Bronchial epithelial cell (primary cell): ENCODE results near the gene C5AR1. TPM values are rescaled to one million over a fixed set of nuclear protein-coding genes. Genes with fewer than 3 reads are reported as not detected.
"Not testable (repeated sequence)": the region's sequence is repeated elsewhere in the genome, so short reads cannot be mapped to it uniquely, and the experiment has no call there.

ENCODE experiments used
- DNase-seq: peaks from one replicate; pipeline ENCODE4 v3.0.0-alpha.2; 2010; ENCODE audit warnings: low read depth
- FAIRE-seq: peaks from 2 replicates; lab custom pipeline; 2011; peaks lifted over from hg19 to GRCh38; lab: Jason Lieb, UNC
- H3K27me3 ChIP-seq: 2 replicates; pipeline ENCODE4 v1.5.1; 2011; ENCODE audit warnings: low read length; ENCODE audit not compliant: control insufficient read depth, insufficient read depth
- H3K36me3 ChIP-seq: 2 replicates; pipeline ENCODE4 v1.5.1; 2011; ENCODE audit warnings: low read length; ENCODE audit not compliant: control insufficient read depth, insufficient read depth
- H3K4me3 ChIP-seq: 2 replicates; pipeline ENCODE4 v1.5.1; 2011; ENCODE audit warnings: mild to moderate bottlenecking, low read depth, low read length, control low read depth
- total RNA-seq: library from RNA; depleted of rRNA; stranded (reverse); fragments of >200 nt; gene quantifications from 2 replicates; pipeline ENCODE4 v1.2.1, GENCODE V29; 2014
- TF ChIP-seq, protein P1 (sequence below): IDR thresholded peaks from 2 replicates; pipeline ENCODE4 v1.5.1; 2011; ENCODE audit warnings: mild to moderate bottlenecking, moderate library complexity, low read length, control low read depth, inconsistent platforms; ENCODE audit not compliant: insufficient read depth, severe bottlenecking

Gene C5AR1
- total RNA-seq, 1 donor from 2014 or later, result under 0.01 TPM

DNA sequence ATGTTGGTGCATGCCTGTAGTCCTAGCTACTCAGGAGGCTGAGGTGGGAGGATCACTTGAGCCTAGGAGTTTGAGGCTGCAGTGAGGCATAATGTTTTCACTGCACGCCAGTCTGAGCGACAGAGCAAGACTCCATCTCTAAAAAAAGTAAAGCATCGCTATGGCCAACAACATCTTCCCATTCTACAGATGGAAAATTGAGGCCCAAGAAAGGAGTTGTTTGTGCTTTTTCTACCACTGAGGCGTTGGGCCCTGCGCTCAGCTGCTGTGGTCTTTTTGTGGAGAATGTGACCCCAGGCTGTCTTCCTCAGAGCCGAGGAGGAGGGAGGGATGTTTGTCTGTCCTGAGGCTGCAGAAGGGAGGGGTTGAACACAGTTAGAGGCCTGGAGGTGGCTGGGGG lies 21.8 kb downstream of the C5AR1 start:
- H3K4me3 ChIP-seq, result no peak overlapping the region
- no peaks in the 10 kb centered on the region for H3K27me3 ChIP-seq
- DNase-seq, result no peak
- no peaks in the 10 kb centered on the region for H3K36me3 ChIP-seq
- FAIRE-seq, result no peak
- TF ChIP-seq, protein P1, sequence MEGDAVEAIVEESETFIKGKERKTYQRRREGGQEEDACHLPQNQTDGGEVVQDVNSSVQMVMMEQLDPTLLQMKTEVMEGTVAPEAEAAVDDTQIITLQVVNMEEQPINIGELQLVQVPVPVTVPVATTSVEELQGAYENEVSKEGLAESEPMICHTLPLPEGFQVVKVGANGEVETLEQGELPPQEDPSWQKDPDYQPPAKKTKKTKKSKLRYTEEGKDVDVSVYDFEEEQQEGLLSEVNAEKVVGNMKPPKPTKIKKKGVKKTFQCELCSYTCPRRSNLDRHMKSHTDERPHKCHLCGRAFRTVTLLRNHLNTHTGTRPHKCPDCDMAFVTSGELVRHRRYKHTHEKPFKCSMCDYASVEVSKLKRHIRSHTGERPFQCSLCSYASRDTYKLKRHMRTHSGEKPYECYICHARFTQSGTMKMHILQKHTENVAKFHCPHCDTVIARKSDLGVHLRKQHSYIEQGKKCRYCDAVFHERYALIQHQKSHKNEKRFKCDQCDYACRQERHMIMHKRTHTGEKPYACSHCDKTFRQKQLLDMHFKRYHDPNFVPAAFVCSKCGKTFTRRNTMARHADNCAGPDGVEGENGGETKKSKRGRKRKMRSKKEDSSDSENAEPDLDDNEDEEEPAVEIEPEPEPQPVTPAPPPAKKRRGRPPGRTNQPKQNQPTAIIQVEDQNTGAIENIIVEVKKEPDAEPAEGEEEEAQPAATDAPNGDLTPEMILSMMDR, result no peak

- Histone ChIP-seq H3K4me3 (no peak within 1 kb of the TSS), H3K36me3 (no peaks in the 10 kb centered on the region), H3K27me3 (no peaks in the 10 kb centered on the region)
- no peak for FAIRE-seq
- TF ChIP-seq, protein P1, result no peak
- DNase-seq, result no peak
These were observed 22.4 kb downstream of the C5AR1 start, which contains the start of gene C5AR2 for GRCh38 chr19:47331931-47332547. Gene C5AR2, plus strand, starts transcription at chr19:47332175. Its CDS starts 8,625 bp downstream, at chr19:47340800.

DNA sequence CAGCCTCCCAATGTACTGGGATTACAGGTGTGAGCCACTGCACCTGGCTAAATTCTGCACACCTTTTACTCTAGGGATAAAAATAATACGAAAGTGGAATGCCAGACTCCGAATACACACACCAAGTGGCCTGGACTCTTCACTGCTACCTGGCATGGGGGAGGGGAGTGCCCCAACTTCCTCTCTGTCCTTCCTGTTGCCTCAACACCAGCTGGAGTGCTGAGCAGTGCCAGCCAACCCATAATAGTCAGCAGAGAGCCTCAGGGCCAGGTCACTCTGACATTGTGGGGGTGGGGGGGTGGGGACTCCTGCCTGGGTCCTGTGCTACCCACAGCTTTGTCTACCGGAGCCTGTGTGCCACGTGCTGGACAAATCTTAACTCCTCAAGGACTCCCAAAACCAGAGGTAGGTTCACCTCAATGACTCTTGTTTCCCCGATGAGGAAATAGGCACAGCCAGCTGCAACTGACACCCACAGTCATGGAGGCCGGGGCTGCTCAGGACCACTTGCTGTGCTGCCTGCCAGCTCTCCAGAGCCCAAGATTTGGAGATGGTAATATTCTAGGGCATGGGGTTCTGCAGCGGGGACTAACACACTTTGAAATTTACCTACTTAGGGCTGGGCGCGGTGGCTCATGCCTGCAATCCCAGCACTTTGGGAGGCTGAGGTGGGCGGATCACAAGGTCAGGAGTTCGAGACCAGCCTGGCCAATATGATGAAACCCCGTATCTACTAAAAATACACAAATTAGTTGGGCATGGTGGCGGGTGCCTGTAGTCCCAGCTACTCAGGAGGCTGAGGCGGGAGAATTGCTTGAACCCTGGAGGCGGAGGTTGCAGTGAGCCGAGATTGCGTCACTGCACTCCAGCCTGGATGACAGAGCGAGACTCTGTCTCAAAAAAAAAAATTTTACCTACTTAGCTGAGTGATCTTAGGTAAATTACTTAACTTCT lies 27.4 kb downstream of the C5AR1 start:
- not testable (repeated sequence) for H3K27me3 ChIP-seq, H3K36me3 ChIP-seq, FAIRE-seq, H3K4me3 ChIP-seq
- peak; percentile 3 for DNase-seq

DNA sequence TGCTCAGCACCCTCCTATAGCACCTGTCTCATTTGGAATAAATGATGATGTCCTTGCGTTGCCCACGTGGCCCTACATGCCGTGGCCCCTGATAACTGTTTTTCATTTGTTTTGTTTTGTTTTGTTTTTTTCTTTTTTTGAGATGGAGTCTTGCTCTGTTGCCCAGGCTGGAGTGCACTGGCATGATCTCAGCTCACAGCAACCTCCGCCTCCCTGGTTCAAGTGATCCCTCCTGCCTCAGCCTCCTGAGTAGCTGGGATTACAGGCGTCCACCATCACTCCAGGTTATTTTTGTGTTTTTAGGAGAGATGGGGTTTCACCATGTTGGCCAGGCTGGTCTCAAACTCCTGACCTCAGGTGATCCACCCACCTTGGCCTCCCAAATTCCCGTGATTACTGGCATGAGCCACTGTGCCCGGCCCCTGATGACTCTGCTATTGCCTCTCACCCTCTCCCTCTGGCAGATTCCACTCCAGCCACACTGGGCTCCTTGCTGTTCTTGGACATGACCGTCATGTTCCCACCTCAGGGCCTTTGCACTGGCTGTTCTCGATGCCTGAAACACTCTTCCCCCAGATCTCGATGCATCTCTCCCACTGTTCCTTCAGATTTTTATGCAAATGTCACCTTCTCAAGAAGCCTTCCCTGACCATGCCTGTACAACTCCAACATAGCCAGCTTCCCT lies 29.7 kb downstream of the C5AR1 start:
- no peak for DNase-seq
- no peaks in the 10 kb centered on the region for H3K36me3 ChIP-seq
- no peak overlapping the region for H3K4me3 ChIP-seq
- no peaks in the 10 kb centered on the region for H3K27me3 ChIP-seq
- no peak for FAIRE-seq
- TF ChIP-seq, protein P1, result no peak

- Histone ChIP-seq H3K36me3 (no peaks in the 10 kb centered on the region), H3K27me3 (no peaks in the 10 kb centered on the region), H3K4me3 (no peak overlapping the region)
- DNase-seq, result no peak
- FAIRE-seq, result no peak
- TF ChIP-seq, protein P1, result no peak
These were observed 31.0 kb downstream of the C5AR1 start for GRCh38 chr19:47340477-47341208.
